COLO668 (cell line): ENCODE data around the gene UGT2A1.
"Not testable (repeated sequence)": the region's sequence is repeated elsewhere in the genome, so short reads cannot be mapped to it uniquely, and the experiment has no call there.

Experiments
- DNase-seq: peaks from one replicate; lab custom pipeline; 2025; ENCODE audit not compliant: unreplicated experiment; lab: John Stamatoyannopoulos, UW

Gene UGT2A1

GRCh38 chr4:69653147-69653546 is at the start of gene UGT2A1:
Gene UGT2A1, minus strand, starts transcription at chr4:69653247. Its CDS starts 5,603 bp downstream, at chr4:69647644.
- DNase-seq: no peak

- no peak for DNase-seq
Observed at GRCh38 chr4:69702201-69702600, 49.2 kb upstream of the UGT2A1 start.

GRCh38 chr4:69701696-69702095 is 48.6 kb upstream of the UGT2A1 start:
- no peak for DNase-seq

- no peak for DNase-seq
Observed at GRCh38 chr4:69697536-69698242, 44.6 kb upstream of the UGT2A1 start.

GRCh38 chr4:69689599-69689998 is 36.6 kb upstream of the UGT2A1 start:
- no peak for DNase-seq

GRCh38 chr4:69684804-69685203 is 31.8 kb upstream of the UGT2A1 start:
- no peak for DNase-seq

- no peak for DNase-seq
Observed at GRCh38 chr4:69668680-69669079, 15.6 kb upstream of the UGT2A1 start.

GRCh38 chr4:69664009-69664408 is 11.0 kb upstream of the UGT2A1 start:
- not testable (repeated sequence) for DNase-seq

- not testable (repeated sequence) for DNase-seq
Observed at GRCh38 chr4:69661130-69661803, 8.2 kb upstream of the UGT2A1 start.

GRCh38 chr4:69658133-69658532 is 5.1 kb upstream of the UGT2A1 start:
- DNase-seq: no peak

GRCh38 chr4:69656653-69657158 is 3.7 kb upstream of the UGT2A1 start:
- DNase-seq: no peak

- no peak for DNase-seq
Observed at GRCh38 chr4:69650872-69651271, 2.2 kb downstream of the UGT2A1 start.

GRCh38 chr4:69649629-69650028 is 3.4 kb downstream of the UGT2A1 start:
- no peak for DNase-seq

- no peak for DNase-seq
Observed at GRCh38 chr4:69649207-69649606, 3.8 kb downstream of the UGT2A1 start.

GRCh38 chr4:69642961-69643360 is 10.1 kb downstream of the UGT2A1 start:
- DNase-seq: no peak

GRCh38 chr4:69640289-69640688 is 12.8 kb downstream of the UGT2A1 start:
- no peak for DNase-seq

- DNase-seq: no peak
Observed at GRCh38 chr4:69639542-69639941, 13.5 kb downstream of the UGT2A1 start, which contains the start of gene UGT2A2. Gene UGT2A2, minus strand, starts transcription at chr4:69639642. Its CDS starts 2 bp downstream, at chr4:69639640.

GRCh38 chr4:69617083-69617694 is 35.9 kb downstream of the UGT2A1 start:
- peak; percentile 8 for DNase-seq

- DNase-seq: no peak
Observed at GRCh38 chr4:69610484-69610883, 42.6 kb downstream of the UGT2A1 start.

- peak; percentile 16 for DNase-seq
Observed at GRCh38 chr4:69601065-69601464, 52.0 kb downstream of the UGT2A1 start.

- DNase-seq: no peak
Observed at GRCh38 chr4:69600013-69600412, 53.0 kb downstream of the UGT2A1 start.

- no peak for DNase-seq
Observed at GRCh38 chr4:69594382-69594781, 58.7 kb downstream of the UGT2A1 start.
